CD4-positive, alpha-beta T cell treated with Interleukin-6 for 4 hours (primary cell): Measurements from ENCODE around the gene SDHC.

Experiments
- DNase-seq: peaks from one replicate; pipeline ENCODE4 v3.0.0-alpha.2; 2020; ENCODE audit warnings: mixed read lengths

The SDHC gene

GRCh38 chr1:161314201-161314981 is at the start of gene SDHC:
TSS of gene SDHC (plus strand) at chr1:161314381. CDS start at chr1:161314406, 25 bp downstream.
- DNase-seq: peak; percentile 91

- no peak for DNase-seq
Observed at GRCh38 chr1:161265305-161265704, 48.9 kb upstream of the SDHC start.

- no peak for DNase-seq
Observed at GRCh38 chr1:161266202-161266601, 48.0 kb upstream of the SDHC start.

GRCh38 chr1:161266836-161267235 is 47.3 kb upstream of the SDHC start:
- DNase-seq: no peak

- DNase-seq: no peak
Observed at GRCh38 chr1:161267321-161267720, 46.9 kb upstream of the SDHC start.

GRCh38 chr1:161273402-161273801 is 40.8 kb upstream of the SDHC start:
- no peak for DNase-seq

- no peak for DNase-seq
Observed at GRCh38 chr1:161274874-161275273, 39.3 kb upstream of the SDHC start.

GRCh38 chr1:161282991-161283390 is 31.2 kb upstream of the SDHC start:
- no peak for DNase-seq

- no peak for DNase-seq
Observed at GRCh38 chr1:161285113-161285512, 29.1 kb upstream of the SDHC start.

- no peak for DNase-seq
Observed at GRCh38 chr1:161285521-161285920, 28.7 kb upstream of the SDHC start.

GRCh38 chr1:161287482-161288054 is 26.6 kb upstream of the SDHC start:
- no peak for DNase-seq

- no peak for DNase-seq
Observed at GRCh38 chr1:161290779-161291178, 23.4 kb upstream of the SDHC start.

- no peak for DNase-seq
Observed at GRCh38 chr1:161297415-161297814, 16.8 kb upstream of the SDHC start.

- no peak for DNase-seq
Observed at GRCh38 chr1:161298116-161298515, 16.1 kb upstream of the SDHC start.

- peak; percentile 7 for DNase-seq
Observed at GRCh38 chr1:161299347-161299746, 14.8 kb upstream of the SDHC start.

GRCh38 chr1:161300478-161300877 is 13.7 kb upstream of the SDHC start:
- DNase-seq: no peak

GRCh38 chr1:161304927-161305866 is 9.0 kb upstream of the SDHC start:
- no peak for DNase-seq

GRCh38 chr1:161305867-161306519 is 8.2 kb upstream of the SDHC start:
- peak; percentile 95 for DNase-seq

- peak; percentile 7 for DNase-seq
Observed at GRCh38 chr1:161307230-161307768, 6.9 kb upstream of the SDHC start.

GRCh38 chr1:161307892-161308638 is 6.1 kb upstream of the SDHC start:
- no peak for DNase-seq

- no peak for DNase-seq
Observed at GRCh38 chr1:161309868-161310267, 4.3 kb upstream of the SDHC start, which contains the start of gene MPZ. TSS of gene MPZ (minus strand) at chr1:161309968. CDS start at chr1:161309905, 63 bp downstream.
